ENCODE measurements around the gene DNAJC9. TPM values are rescaled to one million over a fixed set of nuclear protein-coding genes. Genes with fewer than 3 reads are reported as not detected.

Gene DNAJC9
- total RNA-seq, 1 experiment from 2014 or later, result 63.5 TPM

GRCh38 chr10:73209705-73210104, 37.4 kb downstream of the DNAJC9 start:
- ATAC-seq, result no peak
- CTCF ChIA-PET, result no interaction called here
- TF ChIP-seq POLR2AphosphoS5 (IDR thresholded peaks at IDR 0.05; ENCODE audit: low read depth, low read length) (no peak), CTCF (IDR thresholded peaks at IDR 0.05) (no peak), TCF7L2 (IDR thresholded peaks at IDR 0.05; ENCODE audit: low read depth, low read length) (no peak), REST (IDR thresholded peaks at IDR 0.05; ENCODE audit: insufficient read depth in 1 of 2, low read depth in 2 of 2, low read length in 1 of 2) (no peak), SIN3A (IDR thresholded peaks at IDR 0.05; ENCODE audit: borderline replicate concordance, insufficient read depth, low read depth, low read length) (no peak)
- Histone ChIP-seq H3K27me3 (ENCODE audit: control insufficient read depth, insufficient read depth, low read length) (no peaks in the 10 kb centered on the region), H3K4me1 (ENCODE audit: control insufficient read depth, insufficient read depth, low read length) (no peaks in the 10 kb centered on the region), H3K9me3 (ENCODE audit: control insufficient read depth, insufficient read depth, low read depth, low read length) (no peaks in the 10 kb centered on the region), H3K36me3 (ENCODE audit: control insufficient read depth, insufficient read depth, low read length) (no peaks in the 10 kb centered on the region), H3K4me3 (ENCODE audit: low read depth in 2 of 2, low read length in 2 of 2) (no peak overlapping the region), H3K27ac (ENCODE audit: low read length) (no peak overlapping the region)
- POLR2A ChIA-PET, result no interaction called here
- in situ Hi-C loops (cut with HindIII; ENCODE audit: low pct_unique_long_range_greater_than_20kb, low sequenced_read_pairs), result no loop called here
- no peak for DNase-seq (ENCODE audit: low read depth, low spot score)
- intact Hi-C loops (cut with micrococcal nuclease; ENCODE audit: unreplicated experiment), result no loop called here
- BruUV-seq (replicated peaks), result no TSS peak

GRCh38 chr10:73207883-73208282, 39.2 kb downstream of the DNAJC9 start:
- DNase-seq (ENCODE audit: low read depth, low spot score) (no peak), ATAC-seq (no peak)
- no peaks in the 10 kb centered on the region for H3K9me3 ChIP-seq (ENCODE audit: control insufficient read depth, insufficient read depth, low read depth, low read length)
- H3K4me3 ChIP-seq (ENCODE audit: low read depth in 2 of 2, low read length in 2 of 2), result no peak overlapping the region
- intact Hi-C loops (cut with micrococcal nuclease; ENCODE audit: unreplicated experiment) (no loop called here), in situ Hi-C loops (cut with HindIII; ENCODE audit: low pct_unique_long_range_greater_than_20kb, low sequenced_read_pairs) (no loop called here)
- no peaks in the 10 kb centered on the region for H3K27me3 ChIP-seq (ENCODE audit: control insufficient read depth, insufficient read depth, low read length)
- BruUV-seq (replicated peaks), result no TSS peak
- CTCF ChIA-PET, result no interaction called here
- H3K27ac ChIP-seq (ENCODE audit: low read length), result no peak overlapping the region
- H3K36me3 ChIP-seq (ENCODE audit: control insufficient read depth, insufficient read depth, low read length), result no peaks in the 10 kb centered on the region
- no peaks in the 10 kb centered on the region for H3K4me1 ChIP-seq (ENCODE audit: control insufficient read depth, insufficient read depth, low read length)
- TF ChIP-seq REST (IDR thresholded peaks at IDR 0.05; ENCODE audit: insufficient read depth in 1 of 2, low read depth in 2 of 2, low read length in 1 of 2), result no peak
- TF ChIP-seq CTCF (IDR thresholded peaks at IDR 0.05), result no peak
- TF ChIP-seq SIN3A (IDR thresholded peaks at IDR 0.05; ENCODE audit: borderline replicate concordance, insufficient read depth, low read depth, low read length), result no peak
- TF ChIP-seq POLR2AphosphoS5 (IDR thresholded peaks at IDR 0.05; ENCODE audit: low read depth, low read length), result no peak
- no peak for TF ChIP-seq TCF7L2 (IDR thresholded peaks at IDR 0.05; ENCODE audit: low read depth, low read length)
- POLR2A ChIA-PET, result no interaction called here
